Stimulated activated CD8-positive, alpha-beta memory T cell treated with anti-CD3 and anti-CD28 coated beads, Interleukin-12 subunit alpha, Interleukin-12 subunit beta, amount 100 ng/mL, for 24 hours (primary cell): Measurements from ENCODE around the gene TBXAS1.

ENCODE experiments used
- DNase-seq: peaks from one replicate; pipeline ENCODE4 v3.0.0-alpha.2; 2020; ENCODE audit errors: extremely low read depth

TBXAS1 gene

DNA sequence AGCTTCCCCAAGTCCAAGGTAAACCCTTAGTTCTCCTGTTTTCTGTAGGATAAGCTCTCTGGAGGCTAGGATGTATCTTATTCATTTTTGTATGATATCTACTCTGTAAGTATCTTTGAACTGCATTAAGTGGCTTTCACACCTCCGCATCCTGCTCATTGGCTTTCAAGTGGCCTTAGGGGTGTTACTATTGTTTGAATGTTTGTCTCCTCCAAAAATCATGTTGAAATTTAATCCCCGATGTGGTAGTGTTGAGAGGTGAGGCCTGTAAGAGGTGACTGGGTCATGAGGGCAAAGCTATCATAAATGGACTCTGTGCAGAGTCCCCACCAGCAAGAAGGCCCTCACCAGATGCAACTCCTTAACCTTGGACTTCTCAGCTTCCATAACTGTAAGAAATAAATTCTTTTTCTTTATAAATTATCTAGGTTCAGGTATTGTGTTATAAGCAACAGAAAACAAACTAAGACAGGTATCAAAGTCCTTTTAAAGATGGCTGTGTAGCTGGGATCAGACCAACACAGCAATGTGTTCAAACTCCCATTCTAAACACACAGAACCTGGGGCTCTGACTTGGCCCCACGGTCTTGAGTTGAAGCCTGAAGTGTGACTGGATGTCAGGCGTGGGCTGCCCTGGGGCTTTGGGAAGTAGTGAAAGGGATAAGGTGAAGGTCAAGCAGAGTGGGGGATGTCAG, 25.9 kb downstream of the TBXAS1 start:
- DNase-seq: no peak

DNA sequence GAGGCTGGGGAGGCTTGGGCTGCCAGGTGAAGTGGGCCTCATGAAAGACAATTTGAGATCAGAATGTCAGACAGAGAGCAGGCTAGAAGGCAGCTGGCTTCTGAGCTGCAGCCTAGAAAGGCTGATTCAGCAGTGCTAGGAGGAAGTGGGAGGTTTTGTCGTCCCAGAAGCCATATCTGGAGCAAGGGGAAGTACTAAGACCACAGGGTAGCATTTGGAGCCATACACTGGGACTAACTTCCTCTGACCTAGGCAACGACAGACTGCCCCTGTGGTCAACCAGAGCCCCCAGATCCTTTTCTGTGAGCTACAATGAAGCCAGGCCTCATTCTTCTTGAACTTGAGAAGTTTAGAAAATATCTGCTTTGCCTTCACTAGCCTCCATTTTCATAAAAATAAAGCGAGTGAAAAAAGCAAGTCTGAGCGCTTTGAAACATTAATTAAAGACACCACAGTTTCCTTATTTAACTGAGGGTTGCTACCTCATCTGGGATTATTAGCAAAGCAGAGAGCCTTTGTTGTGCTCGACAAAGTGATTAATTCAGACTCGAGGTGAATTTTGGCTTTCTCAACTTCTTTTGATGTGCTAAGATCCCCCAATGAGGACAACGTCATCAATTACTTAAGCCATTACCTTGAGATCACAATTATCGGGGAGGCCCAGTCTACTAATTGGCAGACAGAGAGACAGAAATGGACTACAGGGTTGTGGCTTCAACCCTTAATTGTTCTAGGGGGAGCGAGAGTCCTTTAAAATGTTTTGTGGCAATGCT, 26.6 kb downstream of the TBXAS1 start:
- DNase-seq: no peak

DNA sequence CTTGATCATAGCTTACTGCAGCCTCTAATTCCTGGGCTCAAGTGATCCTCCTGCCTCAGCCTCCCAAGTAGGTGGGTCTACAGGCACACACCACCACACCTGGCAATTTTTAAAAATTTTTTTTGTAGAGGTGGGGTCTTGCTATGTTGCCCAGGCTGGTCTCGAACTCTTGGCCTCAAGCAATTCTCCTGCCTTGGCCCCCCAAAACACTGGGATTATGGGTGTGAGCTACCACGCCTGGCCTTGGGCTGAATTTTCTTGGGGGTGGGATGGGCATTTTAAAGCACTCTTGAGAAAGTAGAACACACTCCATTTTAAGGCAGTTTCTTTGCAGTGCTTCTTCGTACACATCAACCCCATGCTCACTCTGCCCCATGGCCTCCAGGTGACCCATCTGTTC, 28.7 kb downstream of the TBXAS1 start:
- DNase-seq: no peak

DNA sequence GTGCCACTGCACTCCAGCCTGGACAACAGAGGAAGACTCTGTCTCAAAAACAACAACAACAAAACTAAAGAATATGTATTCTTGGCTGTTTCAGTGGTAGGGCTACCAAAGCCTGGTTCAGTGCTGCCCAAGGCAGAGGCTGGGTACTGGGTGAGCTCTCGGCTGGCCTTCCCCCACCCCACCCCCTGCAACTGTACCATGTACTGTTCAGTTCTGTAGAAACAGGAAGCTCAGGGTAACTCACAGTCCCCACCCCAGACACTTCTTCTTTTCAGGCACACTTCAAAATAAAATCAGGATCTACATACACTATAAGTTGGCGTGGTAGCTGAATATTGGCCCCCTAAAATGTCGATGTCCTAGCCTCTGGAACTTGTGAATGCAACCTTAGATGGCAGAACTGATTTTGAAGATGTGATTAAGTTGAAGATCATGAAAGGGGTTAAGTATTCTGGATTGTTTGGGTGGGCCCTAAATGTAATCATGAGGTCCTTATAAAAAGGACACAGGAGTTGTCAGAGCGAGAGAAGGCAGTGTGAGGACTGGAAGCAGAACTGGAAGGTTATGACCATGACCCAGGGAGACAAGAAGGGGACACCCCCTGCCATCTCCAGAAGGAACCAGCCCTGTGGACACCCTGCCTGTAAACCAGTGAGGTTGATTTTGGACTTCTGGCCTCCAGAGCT, 31.2 kb downstream of the TBXAS1 start:
- no peak for DNase-seq

DNA sequence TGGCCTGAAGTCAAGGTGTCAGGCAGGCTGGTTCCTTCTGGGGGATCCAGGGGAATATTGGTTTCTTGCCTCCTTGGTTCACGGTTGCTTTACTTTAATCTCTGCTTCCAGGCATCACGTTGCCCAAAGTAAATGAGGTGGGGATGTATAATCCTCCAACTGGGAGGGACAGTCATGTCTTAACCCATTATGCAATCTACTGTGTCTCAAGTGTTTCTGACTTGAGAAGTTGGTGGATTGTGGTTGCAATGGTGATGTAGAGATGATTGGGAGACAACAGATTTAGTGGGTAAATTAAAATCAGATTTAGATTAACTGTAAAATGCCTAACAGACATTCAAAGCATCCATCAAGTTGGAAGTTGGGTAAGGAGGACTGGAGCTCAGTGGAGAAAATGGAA, 32.7 kb downstream of the TBXAS1 start:
- DNase-seq: no peak

DNA sequence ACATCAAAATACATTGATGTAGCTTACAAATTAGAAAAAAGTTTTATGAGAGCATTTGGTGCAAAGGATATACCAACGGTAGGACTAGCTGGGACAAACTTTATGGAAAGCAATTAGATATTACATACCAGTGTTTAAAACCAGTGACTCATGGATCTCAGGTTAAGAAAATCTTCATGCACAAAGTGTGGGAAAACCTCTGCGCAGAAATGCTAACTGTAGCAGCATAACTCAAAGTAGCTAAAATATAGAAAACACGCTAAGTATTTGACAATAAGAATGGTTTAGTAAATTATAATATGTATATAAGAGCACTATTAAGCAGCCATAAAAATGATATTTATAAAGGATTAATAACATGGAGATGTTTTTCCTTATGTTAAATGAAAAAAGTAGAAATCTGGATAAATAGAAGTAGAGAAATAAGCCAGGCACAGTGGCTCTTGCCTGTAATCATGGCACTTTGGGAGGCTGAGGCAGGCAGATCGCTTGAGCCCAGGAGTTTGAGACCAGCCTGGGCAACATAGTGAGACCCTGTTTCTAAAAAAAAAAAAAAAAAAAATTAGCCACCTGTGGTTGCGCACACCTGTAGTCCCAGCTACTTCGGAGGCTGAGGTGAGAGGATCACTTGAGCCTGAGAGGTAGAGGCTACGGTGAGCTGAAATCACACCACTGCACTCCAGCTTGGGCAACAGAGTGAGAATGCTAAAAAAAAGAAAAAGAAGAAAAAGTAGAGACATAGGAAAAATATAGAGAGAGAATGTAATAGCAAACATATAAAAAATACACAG, 37.2 kb downstream of the TBXAS1 start:
- DNase-seq: no peak

DNA sequence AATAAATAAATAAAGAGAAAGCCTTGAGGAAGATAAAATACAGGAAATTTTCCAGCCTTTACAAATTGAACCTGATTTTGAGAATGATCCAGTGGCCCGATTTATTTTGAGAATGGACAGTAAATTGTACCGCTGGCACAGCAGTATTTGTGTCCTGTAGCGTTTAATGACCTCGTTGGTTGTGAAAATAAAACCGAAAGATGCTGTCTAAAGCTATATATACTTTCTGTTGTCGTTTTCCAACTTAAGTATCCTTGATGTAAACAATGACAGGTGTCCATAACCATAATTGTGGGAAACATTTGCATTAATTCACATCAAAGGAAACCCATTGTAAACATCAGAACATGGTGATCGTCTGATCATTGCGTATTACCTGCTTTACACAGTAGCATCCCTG, 38.8 kb downstream of the TBXAS1 start:
- no peak for DNase-seq

DNA sequence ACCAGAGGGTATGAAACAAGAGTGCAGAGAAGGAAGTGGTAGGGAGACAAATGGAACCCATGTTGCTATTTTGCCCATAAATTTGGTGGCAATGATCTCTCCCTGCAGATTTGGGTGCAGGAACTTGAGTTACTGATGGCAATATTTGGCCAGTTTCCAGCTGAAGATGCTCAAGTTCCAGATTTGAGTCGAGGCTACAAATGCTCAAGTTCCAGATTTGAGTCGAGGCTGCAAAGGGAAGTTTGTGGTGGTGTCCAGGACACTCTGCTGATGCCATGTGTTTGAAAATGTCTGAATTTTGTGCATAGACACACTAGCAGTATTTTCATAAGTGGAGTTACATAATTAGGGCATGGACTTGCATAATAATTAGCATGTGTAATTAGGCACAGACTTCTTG, 40.8 kb downstream of the TBXAS1 start:
- DNase-seq: no peak

DNA sequence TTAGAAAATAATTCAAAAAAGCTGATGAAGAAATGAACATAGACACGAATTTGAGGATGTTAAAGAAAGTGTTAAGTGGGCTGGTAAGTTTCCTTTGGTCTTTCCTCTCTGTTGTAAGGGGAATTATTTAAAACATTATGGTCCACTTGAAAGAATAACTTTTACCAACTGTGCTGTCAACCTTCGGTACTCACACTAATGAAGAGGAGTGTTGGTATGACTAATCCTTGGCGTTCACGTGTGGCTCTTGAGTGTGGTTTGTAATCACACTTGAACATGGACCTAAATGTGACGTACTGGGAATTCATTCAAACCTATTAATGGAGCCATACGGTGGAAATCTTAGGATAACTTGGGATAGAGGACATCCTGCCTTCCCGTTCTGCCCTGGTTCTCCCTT, 41.3 kb downstream of the TBXAS1 start:
- DNase-seq: no peak

DNA sequence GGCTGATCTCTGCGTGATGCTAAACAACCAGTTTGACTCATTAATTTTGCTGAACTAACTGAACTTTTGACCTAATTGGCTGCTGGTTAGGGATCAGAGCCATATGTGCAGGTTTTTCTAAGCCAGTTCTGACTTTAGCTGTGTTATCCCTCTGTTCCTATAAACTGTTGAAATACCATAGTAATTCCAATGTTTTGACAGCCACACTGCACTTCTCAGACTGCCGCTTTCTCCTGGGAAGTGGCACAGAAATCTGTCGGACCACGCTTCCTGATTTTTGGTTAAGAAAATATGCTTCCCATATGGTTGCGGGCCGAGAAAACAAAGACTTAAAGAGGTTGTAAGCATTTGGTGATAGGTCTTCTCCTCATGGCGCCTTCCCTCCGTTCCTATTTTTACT, 42.3 kb downstream of the TBXAS1 start:
- no peak for DNase-seq

DNA sequence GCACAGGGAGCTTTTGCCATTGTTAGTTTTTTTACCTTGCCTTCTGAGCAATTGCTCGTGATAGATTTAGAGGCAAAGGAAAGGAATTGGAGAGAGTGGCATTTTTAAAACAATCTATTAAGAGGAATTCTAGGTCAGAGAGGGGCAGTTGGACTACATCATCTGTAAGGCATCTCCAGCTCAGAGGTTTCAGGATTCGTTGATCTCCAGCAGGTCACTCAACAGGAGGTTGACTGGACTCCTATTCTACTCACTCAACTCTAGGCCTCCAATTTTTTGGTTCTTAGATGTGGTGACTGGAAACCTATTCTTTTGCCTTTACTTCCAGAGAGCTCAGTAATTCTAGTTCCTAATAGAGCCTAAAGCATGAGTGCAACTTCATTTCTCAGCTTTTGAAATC, 42.8 kb downstream of the TBXAS1 start:
- DNase-seq: no peak

DNA sequence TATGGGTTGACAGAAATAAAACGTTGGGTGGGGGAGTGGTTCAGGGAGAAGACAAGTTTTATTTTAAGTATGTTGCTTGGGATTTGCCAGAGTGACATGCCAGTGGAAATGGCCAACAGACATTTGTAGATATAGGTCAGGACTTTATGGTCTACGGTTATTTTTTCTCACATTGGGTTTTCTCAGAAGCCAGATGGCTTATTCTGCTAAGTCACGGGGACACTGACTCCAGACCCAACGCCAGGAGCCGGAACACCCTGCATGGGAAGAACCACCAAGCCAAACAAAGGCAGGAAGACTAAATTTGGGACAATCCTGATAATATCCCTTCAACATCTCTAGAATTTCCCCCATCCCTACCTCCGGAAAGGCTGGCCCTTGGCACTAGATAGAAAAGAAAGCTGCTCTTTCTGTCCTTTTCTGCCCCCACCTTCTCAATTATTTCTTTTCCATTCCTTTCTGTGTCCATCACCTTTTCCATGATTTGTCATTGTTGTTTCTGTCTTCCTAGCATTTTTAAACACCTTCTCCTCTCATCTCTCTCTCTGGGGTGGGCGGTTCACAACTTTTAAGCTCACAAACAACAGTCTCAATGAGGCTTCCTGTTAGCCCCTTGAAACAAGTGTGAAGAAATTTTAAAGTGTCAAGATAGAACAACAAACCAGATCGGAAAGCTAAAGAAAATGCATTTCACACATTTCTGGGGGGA, 44.7 kb downstream of the TBXAS1 start:
- DNase-seq: no peak

DNA sequence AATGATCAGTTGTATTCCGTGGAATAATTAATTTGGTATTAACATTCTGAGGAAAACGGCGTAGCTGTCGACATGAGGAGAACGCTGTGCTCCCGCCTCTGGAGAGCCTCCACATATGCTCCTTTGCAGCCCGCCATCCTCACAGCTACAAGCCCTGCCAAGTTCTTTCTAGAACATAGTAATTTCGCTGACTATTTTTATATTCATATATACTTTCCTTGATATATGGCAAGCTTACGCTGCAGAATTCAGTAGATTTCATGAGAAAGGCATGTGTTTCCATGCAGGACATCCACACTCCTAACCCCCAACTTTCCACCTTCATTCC, 45.2 kb downstream of the TBXAS1 start:
- DNase-seq: no peak

DNA sequence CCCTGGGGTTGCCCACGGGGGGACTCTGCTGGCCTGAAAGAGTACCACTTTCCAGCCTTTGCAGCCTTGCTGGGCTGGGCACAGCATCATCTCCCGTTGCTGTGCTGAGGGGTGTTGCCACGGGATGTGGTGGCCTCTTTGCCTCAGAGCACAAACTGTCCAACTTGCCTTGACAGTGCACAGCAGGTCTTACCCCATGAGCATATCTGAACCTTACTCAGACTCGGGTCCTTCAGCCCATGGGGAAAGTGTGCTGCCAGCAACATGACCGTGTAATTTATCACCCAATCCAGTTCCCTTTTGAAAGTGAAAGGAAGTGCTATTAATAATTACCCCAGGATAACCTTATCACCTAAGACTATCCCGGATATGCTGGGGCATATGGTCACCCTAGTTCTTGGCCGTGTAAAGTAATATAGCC, 46.8 kb downstream of the TBXAS1 start:
- no peak for DNase-seq

DNA sequence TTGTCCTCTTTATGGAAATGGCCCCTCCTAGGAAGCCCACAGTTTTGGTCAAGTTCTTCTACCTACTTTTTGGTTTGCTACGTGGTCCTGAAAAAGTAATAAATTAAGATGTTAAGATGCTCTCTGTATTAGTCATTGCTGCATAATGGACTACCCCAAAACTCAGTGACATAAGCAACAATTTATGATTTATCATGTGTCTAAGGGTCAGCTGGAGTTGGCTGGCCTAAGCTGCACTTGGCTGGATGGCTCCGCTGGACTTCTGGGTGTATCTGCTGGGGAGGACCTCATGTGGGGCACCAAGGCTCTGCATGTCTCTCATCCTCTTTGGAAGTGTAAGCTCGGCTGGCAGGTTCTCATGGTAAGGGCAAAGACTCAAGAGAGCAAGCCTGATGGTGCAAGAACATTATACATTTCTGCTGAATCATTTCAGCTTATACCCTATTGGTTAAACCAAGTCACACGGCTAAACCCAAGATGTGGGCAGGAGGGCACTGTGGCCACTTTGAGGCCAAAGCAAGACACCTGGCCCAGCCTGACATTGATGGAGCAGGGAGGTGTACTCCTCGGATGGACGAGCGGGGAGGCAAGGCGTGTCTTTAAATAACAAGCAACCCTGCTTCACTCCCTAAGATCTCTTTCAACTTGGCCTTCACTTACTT, 47.7 kb downstream of the TBXAS1 start:
- no peak for DNase-seq

DNA sequence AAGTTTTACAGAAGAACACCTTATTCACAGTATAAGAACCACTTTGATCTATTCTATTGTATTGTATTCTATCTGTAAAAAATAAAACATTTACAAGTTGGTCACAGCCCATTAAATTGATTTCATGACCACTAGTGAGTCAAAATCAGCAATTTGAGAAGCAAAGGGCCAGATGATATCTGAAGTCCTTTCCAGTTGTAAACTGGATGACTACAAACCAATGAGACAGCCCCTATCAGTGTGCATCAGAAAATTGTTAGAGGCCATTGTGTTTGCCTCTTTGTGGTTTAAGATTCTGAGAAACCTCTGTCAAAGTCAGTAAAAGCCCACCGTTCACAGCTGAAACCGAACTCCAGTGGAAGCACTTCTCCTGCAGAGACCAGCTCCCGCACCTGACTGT, 54.8 kb downstream of the TBXAS1 start:
- no peak for DNase-seq

DNA sequence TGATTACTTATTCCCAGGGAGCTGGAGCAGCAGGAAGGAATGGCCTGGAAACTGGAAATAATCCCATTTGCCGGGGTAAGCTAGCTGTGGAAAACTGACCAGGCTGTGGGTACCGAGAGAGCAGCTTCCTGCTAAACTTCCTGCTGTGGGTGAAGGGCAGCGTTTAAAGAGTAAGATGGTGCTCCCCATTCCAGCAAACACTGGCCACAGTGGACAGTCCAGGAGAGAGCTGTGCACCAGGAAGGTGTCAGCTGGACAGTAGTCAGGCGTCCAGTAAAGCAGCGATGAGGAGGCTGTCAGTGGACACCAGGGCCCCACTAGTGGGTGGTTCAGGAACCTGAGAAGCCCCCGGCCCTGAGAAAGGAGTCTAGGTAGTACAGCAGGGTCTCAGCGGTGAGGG, 55.4 kb downstream of the TBXAS1 start:
- no peak for DNase-seq

DNA sequence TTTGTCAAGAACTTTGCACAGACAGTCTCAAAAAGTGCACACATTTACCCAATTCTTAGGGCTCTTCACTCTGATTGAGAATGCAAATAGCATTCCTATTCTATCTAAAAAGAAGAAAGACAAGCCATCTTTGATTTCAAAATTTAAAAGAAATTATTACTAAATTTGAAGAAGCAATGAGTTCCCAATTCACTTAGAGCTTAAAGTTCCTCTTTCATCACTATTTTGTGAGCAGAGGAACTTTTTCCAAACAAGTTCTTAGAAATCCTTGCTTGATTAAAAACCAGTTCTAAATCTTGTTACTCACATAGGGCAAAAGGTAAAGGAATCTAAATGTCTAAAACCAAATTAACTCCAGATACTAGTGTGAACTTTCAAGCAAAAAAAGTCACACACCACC, 56.4 kb downstream of the TBXAS1 start:
- no peak for DNase-seq

DNA sequence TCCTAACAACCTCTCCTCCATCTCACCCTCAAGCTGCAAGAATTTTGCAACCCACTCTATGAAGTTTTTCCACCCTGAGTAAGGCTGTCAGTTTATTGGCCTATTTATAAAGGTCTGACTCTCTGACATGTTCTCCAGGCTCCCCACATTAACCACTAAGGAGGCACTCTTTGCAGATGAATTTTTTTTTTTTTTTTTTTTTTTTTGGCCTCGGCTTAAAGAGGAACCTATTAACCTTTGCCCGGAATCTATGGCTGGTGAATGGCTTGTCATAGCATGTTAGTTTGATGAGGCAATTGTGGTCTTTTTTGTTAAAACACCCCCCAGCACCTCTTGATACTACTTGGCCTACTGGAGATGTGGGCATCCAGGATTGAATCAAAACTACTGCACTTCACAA, 57.1 kb downstream of the TBXAS1 start:
- no peak for DNase-seq

DNA sequence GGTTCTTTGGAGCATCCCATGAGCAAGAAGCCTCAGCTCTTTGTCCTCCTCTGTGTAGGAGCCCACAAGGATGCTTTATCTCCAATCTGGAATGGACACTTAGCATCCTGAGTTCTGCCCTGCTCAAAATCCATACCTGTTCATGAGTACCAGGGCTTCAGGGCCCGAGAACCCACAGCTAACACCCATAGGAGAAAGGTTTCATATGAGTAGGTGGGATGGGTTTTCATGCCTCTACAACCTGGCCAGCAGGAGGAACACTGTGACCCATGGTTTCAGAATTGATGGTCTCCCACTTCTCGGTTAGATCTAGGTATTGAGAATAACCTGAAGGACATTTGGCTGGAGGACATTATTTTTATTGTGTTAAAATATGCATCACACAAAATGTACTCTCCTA, 57.8 kb downstream of the TBXAS1 start:
- DNase-seq: no peak

DNA sequence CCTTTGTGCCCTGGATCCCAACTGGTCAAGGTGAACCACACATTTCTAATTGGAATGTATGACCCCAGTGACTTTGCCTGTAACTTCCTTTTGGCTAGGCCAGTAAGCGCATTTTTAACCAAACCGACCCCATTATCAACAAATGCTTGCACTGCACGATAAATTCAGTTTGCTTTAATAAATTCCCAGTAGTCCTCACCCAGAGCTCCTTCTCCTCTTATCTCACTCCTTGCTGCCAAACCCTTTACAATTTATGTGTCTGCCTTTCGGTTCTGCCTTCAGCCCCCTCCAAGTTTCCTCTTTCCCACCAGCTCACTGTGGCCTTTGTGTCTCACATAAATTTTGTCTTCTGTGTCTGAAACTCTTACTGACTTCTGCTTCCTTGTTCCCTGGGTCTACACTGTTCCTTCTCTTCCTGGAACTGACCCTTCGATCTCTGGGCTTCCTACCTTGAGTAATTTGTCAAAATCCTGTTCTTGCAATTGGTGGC, 59.0 kb downstream of the TBXAS1 start:
- no peak for DNase-seq
